Measurements from ENCODE around the gene METAP1.
"Not testable (repeated sequence)": the region's sequence is repeated elsewhere in the genome, so short reads cannot be mapped to it uniquely, and the experiment has no call there.

The METAP1 gene

DNA sequence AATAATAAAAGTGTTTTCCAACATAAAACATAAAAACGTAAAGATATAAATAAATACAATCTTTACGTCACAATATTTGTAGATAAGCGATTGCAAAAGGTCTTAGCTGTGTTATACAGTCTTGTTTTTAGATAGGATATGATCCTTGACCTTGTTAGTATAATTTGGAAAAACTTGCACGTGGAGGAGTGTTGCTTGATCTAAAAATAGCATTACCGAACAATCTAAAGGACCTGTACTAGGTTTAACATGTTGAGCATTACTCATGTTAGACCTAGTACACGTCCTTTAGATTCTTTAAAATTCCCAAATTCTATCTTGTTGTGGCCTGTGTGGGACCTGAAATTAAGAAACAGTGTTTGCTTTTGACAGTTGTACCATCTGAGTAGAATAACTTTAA is 1.6 kb downstream of the METAP1 start:
- no peak for DNase-seq (ENCODE audit: low read depth in 2 of 2)

DNA sequence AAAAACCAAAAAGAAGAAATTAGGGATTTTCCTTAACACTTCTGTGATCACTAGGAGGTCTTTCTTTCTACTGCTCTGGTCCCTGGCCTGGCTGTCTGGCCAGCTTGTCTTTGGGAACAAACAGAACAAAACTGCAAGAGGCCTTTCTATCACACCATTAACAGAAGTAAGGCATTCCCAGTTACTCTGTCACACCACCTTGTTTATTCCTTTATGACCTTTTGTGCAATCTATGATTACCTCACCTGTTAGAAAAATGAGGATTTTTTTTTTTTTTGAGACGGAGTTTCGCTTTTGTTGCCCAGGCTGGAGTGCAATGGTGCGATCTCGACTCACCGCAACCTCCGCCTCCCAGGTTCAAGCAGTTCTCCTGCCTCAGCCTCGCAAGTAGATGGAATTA is 3.0 kb downstream of the METAP1 start:
- no peak for DNase-seq (ENCODE audit: low read depth in 2 of 2)

GRCh38 chr4:99002279-99002678 is 6.8 kb downstream of the METAP1 start:
- no peak for DNase-seq (ENCODE audit: low read depth in 2 of 2)

DNA sequence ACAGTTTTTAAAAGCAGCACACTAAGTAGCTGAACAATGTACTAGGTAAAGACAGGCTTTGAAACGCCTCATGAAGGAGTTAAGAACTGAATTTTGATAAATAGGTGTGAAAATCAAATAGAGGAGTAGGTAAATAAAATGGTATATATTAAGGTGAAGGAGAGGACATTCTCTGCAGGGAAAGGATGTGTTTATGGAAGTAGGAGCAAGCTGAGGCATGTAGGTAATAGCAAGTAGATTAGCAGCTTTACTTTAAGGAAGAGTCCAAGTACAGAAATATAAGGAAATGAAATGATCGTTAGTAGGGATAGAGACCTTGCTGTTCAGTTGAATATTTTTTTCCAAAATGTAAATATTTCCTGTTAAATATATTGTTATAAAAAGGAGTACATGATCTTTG is 12.5 kb downstream of the METAP1 start:
- DNase-seq (ENCODE audit: low read depth in 2 of 2), result no peak

GRCh38 chr4:99011910-99012309 is 16.4 kb downstream of the METAP1 start:
- DNase-seq (ENCODE audit: low read depth in 2 of 2), result no peak

GRCh38 chr4:99013402-99013843 is 17.9 kb downstream of the METAP1 start:
- no peak for DNase-seq (ENCODE audit: low read depth in 2 of 2)

- DNase-seq (ENCODE audit: low read depth in 2 of 2), result no peak
These were observed 18.5 kb downstream of the METAP1 start for GRCh38 chr4:99013884-99014523.

DNA sequence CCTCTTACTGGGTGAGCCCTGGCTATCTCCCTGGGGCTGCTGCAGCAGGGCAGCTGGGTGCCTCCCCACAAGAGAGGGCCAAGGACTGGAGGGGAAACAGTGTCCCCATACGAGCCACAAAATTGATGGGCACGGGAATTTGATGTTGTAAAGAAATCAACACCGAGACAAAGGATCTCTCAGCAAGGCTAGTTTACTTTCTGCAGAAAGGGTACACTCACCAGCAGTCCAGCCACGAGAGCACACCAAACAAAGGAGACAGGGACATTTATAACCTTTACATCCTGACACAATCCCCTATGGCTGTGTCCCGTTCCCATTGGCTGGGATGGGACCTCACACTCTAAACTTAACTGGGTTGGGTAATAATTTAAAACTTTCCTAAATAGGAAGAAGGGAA is 25.9 kb downstream of the METAP1 start:
- DNase-seq (ENCODE audit: low read depth in 2 of 2), result no peak

DNA sequence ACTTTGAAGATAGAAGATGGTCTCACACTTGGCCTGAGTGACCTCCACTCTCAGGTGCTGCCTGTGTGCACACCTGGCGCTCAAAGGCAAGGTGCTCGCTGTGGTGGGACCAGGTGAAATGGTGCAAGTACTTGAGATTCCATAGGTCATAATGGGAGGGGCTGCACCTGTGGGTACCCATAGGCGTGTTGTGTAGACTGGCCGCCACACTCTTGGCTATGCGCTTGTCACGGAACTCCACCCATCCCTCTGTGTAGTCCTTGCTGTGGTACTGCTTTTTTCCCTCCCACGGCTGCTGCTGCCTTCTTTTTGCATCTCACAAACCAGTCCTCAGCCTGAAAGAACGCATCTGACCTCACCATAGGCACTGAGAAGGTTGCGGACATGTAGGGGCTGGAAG is 27.0 kb downstream of the METAP1 start:
- no peak for DNase-seq (ENCODE audit: low read depth in 2 of 2)

DNA sequence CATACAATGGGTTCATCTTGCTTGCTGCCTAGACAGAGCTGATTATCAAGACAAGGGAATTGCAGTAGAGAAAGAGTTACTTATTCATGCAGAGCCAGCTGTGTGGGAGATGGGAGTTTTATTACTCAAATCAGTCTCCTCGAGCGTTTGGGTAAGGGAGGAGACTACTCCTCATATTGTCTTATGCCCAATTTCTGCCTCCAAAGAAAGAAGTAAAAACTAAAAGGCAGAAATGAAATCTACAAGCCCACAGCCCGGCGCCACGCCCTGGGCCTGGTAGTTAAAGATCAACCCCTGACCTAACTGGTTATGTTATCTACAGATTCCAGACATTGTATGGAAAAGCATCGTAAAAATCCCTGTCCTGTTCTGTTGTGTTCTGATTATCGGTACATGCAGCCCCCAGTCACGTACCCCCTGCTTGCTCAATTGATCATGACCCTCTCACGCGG is 28.3 kb downstream of the METAP1 start:
- not testable (repeated sequence) for DNase-seq (ENCODE audit: low read depth in 2 of 2)

DNA sequence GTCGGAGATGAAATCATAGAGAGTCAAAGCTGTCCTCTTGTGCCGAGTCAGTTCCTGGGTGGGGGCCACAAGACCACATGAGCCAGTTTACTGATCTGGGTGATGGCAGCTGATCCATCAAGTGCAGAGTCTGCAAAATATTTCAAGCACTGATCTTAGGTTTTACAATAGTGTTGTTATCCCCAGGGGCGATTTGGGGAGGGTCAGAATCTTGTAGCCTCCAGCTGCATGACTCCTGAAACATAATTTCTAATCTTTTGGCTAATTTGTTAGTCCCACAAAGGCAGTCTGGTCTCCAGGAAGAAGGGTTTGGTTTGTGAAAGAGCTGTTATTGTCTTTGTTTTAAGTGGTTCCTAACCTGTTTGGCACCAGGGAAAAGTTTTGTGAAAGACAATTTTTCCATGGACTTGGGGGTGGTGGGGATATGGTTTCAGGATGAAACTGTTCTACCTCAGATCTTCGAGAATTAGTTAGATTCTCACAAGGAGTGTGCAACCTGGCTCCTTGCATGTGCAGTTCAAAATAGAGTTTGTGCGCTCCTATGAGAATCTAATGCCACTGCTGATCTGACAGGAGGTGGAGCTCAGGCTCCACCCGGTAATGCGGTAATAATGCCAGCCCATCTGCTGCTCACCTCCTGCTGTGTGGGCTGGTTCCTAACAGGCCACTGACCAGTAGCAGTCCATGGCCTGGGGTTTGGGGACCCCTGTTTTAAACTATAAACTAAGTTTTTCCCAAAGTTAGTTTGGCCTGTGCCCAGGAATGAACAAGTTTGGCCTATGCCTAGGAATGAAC is 29.2 kb downstream of the METAP1 start:
- no peak for DNase-seq (ENCODE audit: low read depth in 2 of 2)

DNA sequence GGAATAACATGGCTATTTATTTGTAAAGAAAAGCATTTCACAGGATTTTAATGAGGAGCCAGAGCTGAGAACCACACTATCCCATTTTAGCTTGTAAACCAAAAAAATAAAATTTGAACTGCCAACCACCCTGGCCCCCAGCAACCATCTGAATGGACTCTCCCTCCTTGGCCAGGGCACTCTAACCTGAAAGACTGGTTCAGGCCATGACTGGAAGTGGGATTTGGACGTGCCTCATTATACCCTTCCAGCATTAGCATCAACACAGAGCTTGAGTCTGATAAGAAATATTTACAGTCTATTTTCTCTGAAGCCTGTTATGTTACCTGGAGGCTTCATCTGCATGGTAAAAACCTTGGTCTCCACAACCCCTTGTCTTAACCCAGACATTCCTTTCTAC is 30.0 kb downstream of the METAP1 start:
- DNase-seq (ENCODE audit: low read depth in 2 of 2), result no peak

GRCh38 chr4:99027304-99027703 is 31.8 kb downstream of the METAP1 start:
- DNase-seq (ENCODE audit: low read depth in 2 of 2), result no peak

GRCh38 chr4:99028187-99028586 is 32.7 kb downstream of the METAP1 start:
- no peak for DNase-seq (ENCODE audit: low read depth in 2 of 2)

DNA sequence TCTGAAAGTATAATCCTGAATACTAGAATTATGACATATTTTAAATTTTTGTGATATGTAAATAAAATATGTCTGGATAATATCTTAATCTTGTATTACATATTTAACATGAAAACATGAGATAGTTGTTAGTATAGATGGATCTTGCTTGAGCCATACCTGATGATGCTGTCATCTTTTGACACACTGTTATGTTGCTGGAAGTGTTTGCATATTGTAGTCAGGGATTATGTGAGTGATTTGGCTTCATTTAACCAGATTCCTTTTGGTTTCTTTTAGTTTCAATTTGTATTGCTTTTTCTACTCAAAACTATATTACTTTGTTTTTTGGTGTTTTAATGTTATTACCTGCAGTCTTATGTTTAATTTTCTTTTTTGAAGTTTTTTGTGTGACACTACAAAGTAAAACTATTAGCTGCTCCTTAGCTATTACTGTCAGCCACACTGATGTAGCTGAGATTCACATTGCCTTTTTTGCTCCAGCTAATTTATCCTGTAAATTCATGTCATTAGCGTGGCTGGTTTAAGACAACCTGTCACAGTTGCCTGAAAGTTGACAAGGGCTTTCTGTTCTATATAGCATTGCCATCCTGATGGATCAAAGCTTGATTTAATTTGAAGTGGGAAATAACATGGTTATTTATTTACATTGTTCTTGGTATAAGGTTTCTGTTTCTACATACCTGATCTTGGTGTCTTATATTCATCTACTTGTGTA is 33.7 kb downstream of the METAP1 start:
- no peak for DNase-seq (ENCODE audit: low read depth in 2 of 2)

GRCh38 chr4:99029852-99030251 is 34.3 kb downstream of the METAP1 start:
- no peak for DNase-seq (ENCODE audit: low read depth in 2 of 2)

DNA sequence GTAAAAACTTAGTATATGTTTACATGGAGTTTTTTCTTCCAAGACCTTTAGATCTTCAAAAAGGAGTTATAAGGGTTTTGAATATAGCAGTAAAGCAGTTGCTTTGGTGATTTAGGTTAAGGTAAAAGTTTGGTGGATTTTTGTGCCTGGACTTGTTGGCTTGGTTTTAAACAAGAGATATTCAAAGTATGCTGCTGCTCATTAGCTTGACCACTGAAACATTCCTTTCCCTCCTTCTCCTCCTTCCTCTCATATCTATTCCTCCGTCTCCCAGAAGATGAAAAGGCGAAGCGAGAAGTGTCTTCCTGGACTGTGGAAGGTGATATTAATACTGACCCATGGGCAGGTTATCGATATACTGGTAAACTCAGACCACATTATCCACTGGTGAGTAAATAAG is 38.4 kb downstream of the METAP1 start:
- no peak for DNase-seq (ENCODE audit: low read depth in 2 of 2)

- DNase-seq (ENCODE audit: low read depth in 2 of 2), result no peak
These were observed 42.7 kb downstream of the METAP1 start for GRCh38 chr4:99038213-99038612.

GRCh38 chr4:99043346-99043745 is 47.8 kb downstream of the METAP1 start:
- DNase-seq (ENCODE audit: low read depth in 2 of 2), result no peak

DNA sequence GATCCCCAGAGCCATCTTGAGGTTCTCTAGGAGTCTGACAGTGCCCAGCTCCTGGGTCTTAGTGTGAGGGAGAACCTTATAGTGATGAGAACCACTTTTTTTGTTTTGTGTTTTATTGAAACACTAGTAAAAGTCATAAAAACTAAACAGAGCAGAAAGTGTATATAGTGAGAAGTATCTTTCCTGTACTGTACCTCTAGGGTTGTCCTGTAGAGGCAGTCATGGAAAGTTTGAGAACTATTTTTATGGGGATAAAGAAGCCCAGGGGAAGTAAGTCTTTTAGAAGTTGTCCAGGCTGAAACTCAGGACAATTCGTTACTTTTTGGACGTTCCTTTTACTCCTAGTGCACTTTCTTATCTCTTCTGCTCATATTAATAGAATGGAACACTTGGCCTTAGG is 52.2 kb downstream of the METAP1 start:
- DNase-seq (ENCODE audit: low read depth in 2 of 2), result no peak

GRCh38 chr4:99052902-99053301 is 57.4 kb downstream of the METAP1 start:
- DNase-seq (ENCODE audit: low read depth in 2 of 2), result no peak

DNA sequence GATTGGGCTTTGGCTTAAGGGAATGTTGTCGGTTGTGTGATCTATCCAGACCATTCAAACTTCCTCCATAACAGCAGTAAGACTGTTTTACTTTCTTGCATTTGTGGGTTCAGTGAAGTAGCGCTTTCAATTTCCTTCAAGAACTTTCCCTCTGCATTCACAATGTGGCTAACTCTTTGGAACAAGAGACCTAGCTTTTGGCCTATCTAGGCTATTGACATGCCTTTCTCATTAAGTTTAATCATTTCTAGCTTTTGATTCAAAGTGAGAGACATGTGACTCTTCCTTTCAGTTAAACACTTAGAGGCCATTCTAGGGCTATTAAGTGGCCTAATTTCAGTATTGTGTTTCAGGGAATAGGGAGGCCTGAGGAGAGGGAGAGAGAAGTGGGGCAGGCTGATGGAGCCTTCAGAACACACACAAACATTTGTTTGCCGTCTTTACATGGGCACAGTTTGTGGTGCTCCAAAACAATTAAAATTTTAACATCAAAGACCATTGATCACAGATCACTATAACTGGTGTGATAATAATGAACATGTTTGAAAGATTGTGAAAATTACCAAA is 59.0 kb downstream of the METAP1 start:
- no peak for DNase-seq (ENCODE audit: low read depth in 2 of 2)
